Measurements from ENCODE around the gene AGPAT4. TPM values are rescaled to one million over a fixed set of nuclear protein-coding genes. Genes with fewer than 3 reads are reported as not detected.

AGPAT4 gene
- total RNA-seq, 4 donors from 2014 or later, result 0.53 to 11.6 (median 3.3) TPM

- Histone ChIP-seq H3K27me3 (no peaks in the 10 kb centered on the region), H3K36me3 (no peaks in the 10 kb centered on the region), H3K4me3 (no peak overlapping the region), H3K27ac (no peak overlapping the region), H3K9me3 (no peaks in the 10 kb centered on the region), H3K4me1 (no peaks in the 10 kb centered on the region)
- TF ChIP-seq CTCF (IDR thresholded peaks at IDR 0.05), result no peak
- no peak for TF ChIP-seq POLR2A (IDR thresholded peaks at IDR 0.05)
- no peak for DNase-seq
These were observed 63.0 kb downstream of the AGPAT4 start for GRCh38 chr6:161210857-161211256.

- Histone ChIP-seq H3K27me3 (no peaks in the 10 kb centered on the region), H3K4me1 (no peaks in the 10 kb centered on the region), H3K4me3 (no peak overlapping the region), H3K9me3 (no peaks in the 10 kb centered on the region), H3K36me3 (no peaks in the 10 kb centered on the region), H3K27ac (no peak overlapping the region)
- no peak for TF ChIP-seq POLR2A (IDR thresholded peaks at IDR 0.05)
- no peak for TF ChIP-seq CTCF (IDR thresholded peaks at IDR 0.05)
- no peak for DNase-seq
These were observed 66.7 kb downstream of the AGPAT4 start for GRCh38 chr6:161207200-161207599.

- H3K36me3 ChIP-seq, result no peaks in the 10 kb centered on the region
- TF ChIP-seq CTCF (IDR thresholded peaks at IDR 0.05) (no peak), POLR2A (IDR thresholded peaks at IDR 0.05) (no peak)
- no peak for DNase-seq
- no peak overlapping the region for H3K4me3 ChIP-seq
- H3K27me3 ChIP-seq, result no peaks in the 10 kb centered on the region
- H3K9me3 ChIP-seq, result no peaks in the 10 kb centered on the region
- no peak overlapping the region for H3K27ac ChIP-seq
- no peaks in the 10 kb centered on the region for H3K4me1 ChIP-seq
These were observed 68.8 kb downstream of the AGPAT4 start for GRCh38 chr6:161204866-161205557.

- Histone ChIP-seq H3K36me3 (no peaks in the 10 kb centered on the region), H3K27ac (no peak overlapping the region), H3K27me3 (no peaks in the 10 kb centered on the region), H3K4me1 (no peaks in the 10 kb centered on the region), H3K9me3 (no peaks in the 10 kb centered on the region), H3K4me3 (no peak overlapping the region)
- DNase-seq, result no peak
- TF ChIP-seq POLR2A (IDR thresholded peaks at IDR 0.05), result no peak
- TF ChIP-seq CTCF (IDR thresholded peaks at IDR 0.05), result no peak
These were observed 73.1 kb downstream of the AGPAT4 start for GRCh38 chr6:161200610-161201370.

- Histone ChIP-seq H3K27me3 (no peaks in the 10 kb centered on the region), H3K27ac (no peak overlapping the region), H3K4me1 (no peaks in the 10 kb centered on the region), H3K9me3 (no peaks in the 10 kb centered on the region), H3K36me3 (no peaks in the 10 kb centered on the region), H3K4me3 (no peak overlapping the region)
- TF ChIP-seq POLR2A (IDR thresholded peaks at IDR 0.05) (no peak), CTCF (IDR thresholded peaks at IDR 0.05) (no peak)
- no peak for DNase-seq
These were observed 74.0 kb downstream of the AGPAT4 start for GRCh38 chr6:161199850-161200249.
